ENCODE data around the gene KCTD14.
A peak's percentile ranks its signal among the peaks of the same experiment; 100 is the strongest.
"Not testable (repeated sequence)": the region's sequence is repeated elsewhere in the genome, so short reads cannot be mapped to it uniquely, and the experiment has no call there.

KCTD14 gene

DNA sequence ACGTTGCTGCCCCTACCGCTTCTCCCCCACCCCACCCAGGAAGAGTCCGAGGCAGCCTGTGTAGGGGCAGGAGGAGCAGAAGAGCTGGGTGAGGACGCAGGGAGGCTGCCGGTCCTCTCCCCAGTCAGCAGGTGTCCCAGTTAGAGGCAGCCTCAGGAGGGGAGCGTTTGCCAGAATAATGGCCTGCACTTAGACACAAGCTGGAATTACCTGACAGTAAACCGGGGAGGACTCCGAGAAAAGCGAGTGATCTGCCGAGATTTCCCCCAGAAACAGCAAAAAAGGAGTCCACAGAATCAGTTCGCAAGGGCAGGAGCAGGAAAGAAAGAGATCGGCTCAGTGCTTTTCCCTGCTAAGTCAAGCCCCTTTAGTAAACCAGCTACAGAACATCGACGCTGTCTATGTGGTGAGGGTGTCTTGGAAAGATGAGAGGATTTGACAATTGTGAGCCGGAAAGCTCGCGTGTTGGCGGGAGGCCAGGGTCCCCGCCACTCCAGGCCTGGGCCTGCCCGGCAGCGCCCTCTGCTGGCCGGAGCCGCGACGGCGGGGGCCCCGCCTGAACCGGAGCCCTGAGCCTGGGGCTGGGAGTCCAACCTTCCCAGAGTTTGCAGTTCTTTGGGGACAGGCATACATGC, 22.9 kb upstream of the KCTD14 start:
- no peaks in the 10 kb centered on the region for H3K36me3 ChIP-seq (ENCODE audit: insufficient read depth)
- peak overlapping the region; percentile 89 for H3K4me2 ChIP-seq
- no peak overlapping the region for H3K4me3 ChIP-seq (IDR thresholded peaks at IDR 0.05; ENCODE audit: insufficient read depth, low read depth, low read length)
- H3K4me1 ChIP-seq (ENCODE audit: low read depth, poor library complexity, severe bottlenecking), result peaks cover 15% of the 10 kb centered on the region
- no peaks in the 10 kb centered on the region for H3K79me2 ChIP-seq (ENCODE audit: insufficient read depth, low read depth)
- H3K27me3 ChIP-seq (ENCODE audit: insufficient read depth, low read depth), result no peaks in the 10 kb centered on the region
- H3K27ac ChIP-seq, result no peak overlapping the region
- peak overlapping the region; percentile 95 for H2AFZ ChIP-seq (ENCODE audit: low read depth)
- H4K20me1 ChIP-seq (ENCODE audit: insufficient read depth), result no peaks in the 10 kb centered on the region
- H3K9ac ChIP-seq, result peak overlapping the region; percentile 46; the same call in 1 of the 2 replicates
- peak; percentile 98 for TF ChIP-seq CTCF (conservative IDR thresholded peaks at IDR 0.05; ENCODE audit: low read depth, low read length)

DNA sequence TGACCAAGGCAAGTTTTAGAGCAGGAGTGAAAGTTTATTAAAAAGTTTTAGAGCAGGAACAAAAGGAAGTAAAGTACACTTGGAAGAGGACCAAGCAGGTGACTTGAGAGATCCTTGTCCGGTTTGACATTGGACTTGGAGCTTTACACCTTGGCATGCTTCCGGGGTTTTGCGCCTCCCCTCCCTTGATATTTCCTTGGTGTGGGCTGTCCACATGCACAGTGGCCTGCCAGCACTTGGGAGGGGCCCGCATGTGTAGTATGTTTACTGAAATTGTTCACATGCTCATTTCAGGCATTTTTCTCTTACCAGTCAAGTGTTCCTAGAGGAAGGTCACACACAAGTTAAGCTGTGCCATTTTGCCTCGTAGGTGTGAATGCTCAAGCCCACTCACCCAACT, 21.6 kb upstream of the KCTD14 start:
- no peaks in the 10 kb centered on the region for H3K79me2 ChIP-seq (ENCODE audit: insufficient read depth, low read depth)
- no peak overlapping the region for H3K4me3 ChIP-seq (IDR thresholded peaks at IDR 0.05; ENCODE audit: insufficient read depth, low read depth, low read length)
- no peak for TF ChIP-seq CTCF (conservative IDR thresholded peaks at IDR 0.05; ENCODE audit: low read depth, low read length)
- H3K9ac ChIP-seq, result no peak overlapping the region
- H3K27me3 ChIP-seq (ENCODE audit: insufficient read depth, low read depth), result no peaks in the 10 kb centered on the region
- no peaks in the 10 kb centered on the region for H3K36me3 ChIP-seq (ENCODE audit: insufficient read depth)
- peaks cover 23% of the 10 kb centered on the region for H3K4me1 ChIP-seq (ENCODE audit: low read depth, poor library complexity, severe bottlenecking)
- no peak overlapping the region for H2AFZ ChIP-seq (ENCODE audit: low read depth)
- no peaks in the 10 kb centered on the region for H4K20me1 ChIP-seq (ENCODE audit: insufficient read depth)
- H3K27ac ChIP-seq, result no peak overlapping the region
- H3K4me2 ChIP-seq, result no peak overlapping the region

- Histone ChIP-seq H3K4me2 (no peak overlapping the region), H3K27ac (no peak overlapping the region), H3K4me3 (IDR thresholded peaks at IDR 0.05; ENCODE audit: insufficient read depth, low read depth, low read length) (no peak overlapping the region), H4K20me1 (ENCODE audit: insufficient read depth) (no peaks in the 10 kb centered on the region), H3K4me1 (ENCODE audit: low read depth, poor library complexity, severe bottlenecking) (peaks cover 34% of the 10 kb centered on the region), H3K27me3 (ENCODE audit: insufficient read depth, low read depth) (no peaks in the 10 kb centered on the region), H3K36me3 (ENCODE audit: insufficient read depth) (no peaks in the 10 kb centered on the region), H3K79me2 (ENCODE audit: insufficient read depth, low read depth) (no peaks in the 10 kb centered on the region), H3K9ac (no peak overlapping the region), H2AFZ (ENCODE audit: low read depth) (no peak overlapping the region)
- TF ChIP-seq CTCF (conservative IDR thresholded peaks at IDR 0.05; ENCODE audit: low read depth, low read length), result no peak
Measured at GRCh38 chr11:78041843-78042440, 18.9 kb upstream of the KCTD14 start.

DNA sequence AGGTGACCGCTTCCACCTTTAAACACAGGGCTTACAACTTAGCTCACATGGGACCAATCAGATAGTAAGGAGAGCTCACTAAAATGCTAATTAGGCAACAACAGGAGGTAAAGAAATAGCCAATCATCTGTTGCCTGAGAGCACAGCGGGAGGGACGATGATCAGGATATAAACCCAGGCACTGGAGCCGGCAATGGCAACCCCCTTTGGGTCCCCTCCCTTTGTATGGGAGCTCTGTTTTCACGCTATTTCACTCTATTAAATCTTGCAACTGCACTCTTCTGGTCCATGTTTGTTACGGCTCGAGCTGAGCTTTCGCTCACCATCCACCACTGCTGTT, 18.3 kb upstream of the KCTD14 start:
- H3K27ac ChIP-seq; H3K27me3 ChIP-seq (ENCODE audit: insufficient read depth, low read depth); H2AFZ ChIP-seq (ENCODE audit: low read depth); H3K4me3 ChIP-seq (IDR thresholded peaks at IDR 0.05; ENCODE audit: insufficient read depth, low read depth, low read length); H3K36me3 ChIP-seq (ENCODE audit: insufficient read depth); H3K9ac ChIP-seq; H4K20me1 ChIP-seq (ENCODE audit: insufficient read depth); H3K79me2 ChIP-seq (ENCODE audit: insufficient read depth, low read depth); H3K4me2 ChIP-seq: not testable (repeated sequence)
- H3K4me1 ChIP-seq (ENCODE audit: low read depth, poor library complexity, severe bottlenecking), result peaks cover 30% of the 10 kb centered on the region

GRCh38 chr11:78040691-78041379, 17.8 kb upstream of the KCTD14 start:
- H2AFZ ChIP-seq (ENCODE audit: low read depth), result no peak overlapping the region
- TF ChIP-seq CTCF (conservative IDR thresholded peaks at IDR 0.05; ENCODE audit: low read depth, low read length), result no peak

More at GRCh38 chr11:78040691-78041379, 17.8 kb upstream of the KCTD14 start:
- Histone ChIP-seq H4K20me1 (ENCODE audit: insufficient read depth) (no peaks in the 10 kb centered on the region), H3K27ac (no peak overlapping the region), H3K27me3 (ENCODE audit: insufficient read depth, low read depth) (no peaks in the 10 kb centered on the region), H3K4me2 (no peak overlapping the region), H3K79me2 (ENCODE audit: insufficient read depth, low read depth) (no peaks in the 10 kb centered on the region), H3K9ac (no peak overlapping the region), H3K4me3 (IDR thresholded peaks at IDR 0.05; ENCODE audit: insufficient read depth, low read depth, low read length) (no peak overlapping the region), H3K36me3 (ENCODE audit: insufficient read depth) (no peaks in the 10 kb centered on the region), H3K4me1 (ENCODE audit: low read depth, poor library complexity, severe bottlenecking) (peaks cover 27% of the 10 kb centered on the region)

Measured in KMS-11 (cell line).